GM19193 (cell line): ENCODE results near the gene RFX3.

Experiments used
- POLR2A ChIP-seq: IDR thresholded peaks from 4 replicates; pipeline ENCODE4 v1.6.1; 2011; ENCODE audit not compliant: insufficient read depth, insufficient read length; ENCODE audit errors: extremely low read depth

The RFX3 gene

GRCh38 chr9:3337515-3338225 lies 188.1 kb downstream of the RFX3 start:
- TF ChIP-seq POLR2A, result no peak

- no peak for TF ChIP-seq POLR2A
Measured at GRCh38 chr9:3336951-3337350, 188.8 kb downstream of the RFX3 start.

DNA sequence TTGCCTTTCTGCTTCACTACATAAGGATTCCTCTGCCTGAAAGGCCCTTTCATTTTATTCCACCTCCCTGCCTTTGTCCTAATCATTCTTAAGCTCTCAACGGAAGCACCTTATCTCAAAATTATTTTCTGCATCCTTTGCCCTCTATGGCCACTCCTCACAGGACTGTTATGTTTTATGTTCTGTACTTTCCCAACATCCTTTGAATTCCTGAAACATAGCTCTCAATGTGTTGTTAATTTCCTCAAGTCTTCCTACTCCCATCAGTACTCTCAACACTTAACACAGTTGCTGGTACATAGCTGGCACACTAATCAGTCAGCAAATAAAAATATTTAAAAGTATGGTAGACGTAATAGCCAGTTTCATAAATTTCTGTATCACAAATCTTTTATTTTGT lies 193.0 kb downstream of the RFX3 start:
- no peak for TF ChIP-seq POLR2A

DNA sequence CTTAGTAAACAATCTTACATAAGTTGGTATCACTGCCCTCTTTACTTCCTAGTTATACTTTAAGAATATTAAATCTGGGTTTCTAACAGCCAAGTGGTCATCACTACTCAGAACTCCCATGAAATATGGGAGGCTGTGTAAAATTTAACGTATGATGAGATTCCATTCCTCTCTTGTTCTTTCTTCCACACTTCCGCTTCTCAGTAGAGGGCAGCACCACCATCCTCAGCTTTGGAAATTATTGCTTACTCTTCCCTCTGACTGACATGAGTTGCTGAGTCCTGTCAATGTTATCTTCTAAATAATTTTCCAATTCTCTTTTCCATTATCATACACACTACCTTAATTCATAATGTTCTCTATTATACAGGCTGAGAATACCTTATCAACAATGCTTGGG lies 194.0 kb downstream of the RFX3 start:
- no peak for TF ChIP-seq POLR2A

- TF ChIP-seq POLR2A, result no peak
Measured at GRCh38 chr9:3330792-3331420, 194.9 kb downstream of the RFX3 start.

- no peak for TF ChIP-seq POLR2A
Measured at GRCh38 chr9:3329361-3329760, 196.4 kb downstream of the RFX3 start.

GRCh38 chr9:3323714-3324113 lies 202.1 kb downstream of the RFX3 start:
- no peak for TF ChIP-seq POLR2A

GRCh38 chr9:3321186-3321585 lies 204.6 kb downstream of the RFX3 start:
- TF ChIP-seq POLR2A, result no peak

GRCh38 chr9:3308609-3309008 lies 217.2 kb downstream of the RFX3 start:
- no peak for TF ChIP-seq POLR2A

DNA sequence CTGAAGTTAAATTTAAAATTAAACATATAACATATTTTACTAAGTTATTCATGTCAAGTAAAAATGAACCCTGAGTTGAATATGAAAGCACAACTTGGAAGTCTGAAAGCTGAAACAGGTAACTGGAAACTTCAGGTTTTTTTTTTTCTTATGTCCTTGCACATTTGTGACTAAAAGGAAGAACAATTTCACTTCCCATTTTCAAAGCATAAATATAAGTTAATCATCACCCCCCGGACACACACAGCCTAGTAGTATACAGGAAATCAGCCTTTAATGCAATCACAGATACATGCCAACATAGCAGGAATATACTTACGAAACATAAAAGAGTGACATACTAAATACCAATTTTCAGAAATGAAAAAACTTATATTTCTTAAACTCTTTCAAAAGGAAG lies 225.9 kb downstream of the RFX3 start:
- TF ChIP-seq POLR2A, result no peak

- TF ChIP-seq POLR2A, result no peak
Measured at GRCh38 chr9:3296536-3296935, 229.3 kb downstream of the RFX3 start.

GRCh38 chr9:3292311-3292710 lies 233.5 kb downstream of the RFX3 start:
- TF ChIP-seq POLR2A, result no peak

- TF ChIP-seq POLR2A, result no peak
Measured at GRCh38 chr9:3290231-3290840, 235.5 kb downstream of the RFX3 start.

- TF ChIP-seq POLR2A, result no peak
Measured at GRCh38 chr9:3288686-3289085, 237.1 kb downstream of the RFX3 start.

- TF ChIP-seq POLR2A, result no peak
Measured at GRCh38 chr9:3285365-3286161, 240.2 kb downstream of the RFX3 start.

DNA sequence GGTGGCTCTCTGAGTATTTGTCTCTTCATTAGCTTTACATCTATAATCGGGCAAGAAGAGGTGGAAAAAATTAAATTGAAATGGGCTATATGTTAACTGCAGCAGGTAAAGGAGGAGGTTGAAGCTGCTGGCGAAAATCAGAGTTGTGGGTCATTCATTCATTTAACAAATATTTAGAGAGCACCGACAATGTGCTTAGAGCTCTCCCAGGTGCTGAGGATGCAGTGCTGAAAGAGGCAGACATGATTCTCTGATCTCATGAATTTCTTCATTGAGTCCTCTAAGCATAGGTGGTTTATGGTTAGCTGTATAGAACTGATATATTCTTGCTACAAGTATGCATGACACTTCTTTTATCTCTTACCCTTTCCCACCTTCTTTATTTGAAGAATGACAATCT lies 243.4 kb downstream of the RFX3 start:
- TF ChIP-seq POLR2A, result no peak

DNA sequence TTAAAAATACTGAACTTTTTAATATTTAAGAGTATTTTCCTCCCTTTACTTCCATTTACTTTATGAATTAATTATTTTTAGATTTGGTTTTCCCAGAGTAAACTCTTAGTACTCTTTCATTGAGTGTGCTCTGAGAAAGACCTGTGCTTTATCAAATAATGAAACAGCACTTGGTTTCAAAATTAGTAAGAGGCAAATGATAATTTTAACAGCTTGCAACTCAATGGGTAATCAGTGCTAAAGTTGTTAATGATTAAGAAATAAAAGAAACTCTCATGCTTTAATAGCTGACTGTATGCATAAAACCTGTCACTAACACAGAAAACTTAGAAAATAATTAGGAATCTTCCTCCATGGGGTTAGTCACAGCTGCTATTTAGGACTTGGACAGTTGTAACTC lies 244.4 kb downstream of the RFX3 start:
- TF ChIP-seq POLR2A, result no peak
